Epidermal melanocyte (primary cell): ENCODE measurements around the gene STAC2.

Source experiments
- DNase-seq: peaks from one replicate; pipeline ENCODE4 v3.0.0; 2011; ENCODE audit warnings: low spot score; ENCODE audit not compliant: insufficient read length

Gene STAC2

GRCh38 chr17:39231591-39232551, 6.1 kb upstream of the STAC2 start:
- DNase-seq, result peak; percentile 76

GRCh38 chr17:39231091-39231561, 5.4 kb upstream of the STAC2 start:
- no peak for DNase-seq

GRCh38 chr17:39230361-39230760, 4.6 kb upstream of the STAC2 start:
- DNase-seq, result no peak

DNA sequence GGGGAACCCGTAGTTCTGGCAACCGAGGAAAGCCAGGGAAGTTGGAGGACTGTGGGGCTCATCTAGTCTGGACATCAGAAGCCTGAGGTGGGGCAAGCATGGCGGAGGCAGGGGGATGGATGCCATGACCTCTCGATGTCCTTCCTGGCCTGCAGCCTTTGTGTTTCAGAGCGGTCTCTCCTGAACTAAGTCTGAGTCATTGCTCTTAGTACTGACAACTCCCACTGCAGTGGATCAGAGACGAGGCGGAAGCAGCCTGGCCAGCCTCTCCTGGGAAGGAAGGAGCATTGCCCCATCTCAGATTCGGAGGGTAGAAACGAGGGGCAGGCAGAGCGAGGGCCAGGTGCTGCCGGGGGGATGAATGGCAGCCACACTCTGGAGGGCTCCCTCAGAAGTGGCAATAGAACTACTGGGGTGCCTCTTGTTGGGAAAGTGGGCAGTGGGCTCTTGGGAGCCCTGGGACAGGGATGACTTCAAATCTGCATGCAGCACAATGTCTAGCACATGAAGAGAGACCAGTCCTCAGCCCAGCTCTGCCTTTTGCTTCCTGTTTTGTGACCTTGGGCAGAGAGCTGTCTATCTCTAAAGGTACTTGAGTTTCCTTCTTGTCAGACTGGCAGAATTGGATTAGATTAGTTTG, 3.6 kb upstream of the STAC2 start:
- no peak for DNase-seq

GRCh38 chr17:39227364-39227919, 1.7 kb upstream of the STAC2 start:
- no peak for DNase-seq

DNA sequence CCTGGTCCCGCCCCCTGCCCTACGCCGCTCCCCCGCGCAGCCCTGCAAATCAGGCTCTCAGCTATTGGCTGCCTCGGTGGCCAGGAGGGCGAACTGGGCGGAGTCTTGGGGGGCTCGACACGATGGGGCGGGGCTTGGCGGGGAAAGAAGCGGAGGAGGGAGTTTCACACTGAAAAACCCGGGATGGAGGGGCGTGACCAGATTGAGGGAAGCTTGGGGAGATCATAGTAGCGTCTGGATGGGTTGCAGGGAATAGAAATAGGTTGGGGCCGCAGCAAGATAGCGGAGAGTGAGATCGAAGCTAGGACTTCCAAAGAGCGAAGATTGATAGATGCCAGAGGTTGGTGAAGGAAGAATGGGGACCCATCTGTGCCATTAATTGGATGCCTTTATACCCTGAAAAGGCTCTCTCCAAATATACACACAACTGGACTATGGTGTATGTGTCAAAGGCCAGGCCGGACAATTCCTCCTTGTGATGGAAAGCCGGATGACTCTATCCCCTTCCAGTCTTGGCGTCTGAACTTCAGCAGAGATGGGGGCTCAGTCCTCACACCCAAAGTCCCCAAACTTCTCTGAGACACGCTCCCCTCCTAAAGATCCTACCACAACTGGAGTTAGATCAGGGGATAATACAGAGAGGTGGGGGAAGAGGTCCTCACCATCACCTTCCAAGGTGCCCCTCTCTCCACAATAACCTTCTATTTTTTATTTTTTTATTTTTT, 376 bp upstream of the STAC2 start:
- DNase-seq, result peak; percentile 89

DNA sequence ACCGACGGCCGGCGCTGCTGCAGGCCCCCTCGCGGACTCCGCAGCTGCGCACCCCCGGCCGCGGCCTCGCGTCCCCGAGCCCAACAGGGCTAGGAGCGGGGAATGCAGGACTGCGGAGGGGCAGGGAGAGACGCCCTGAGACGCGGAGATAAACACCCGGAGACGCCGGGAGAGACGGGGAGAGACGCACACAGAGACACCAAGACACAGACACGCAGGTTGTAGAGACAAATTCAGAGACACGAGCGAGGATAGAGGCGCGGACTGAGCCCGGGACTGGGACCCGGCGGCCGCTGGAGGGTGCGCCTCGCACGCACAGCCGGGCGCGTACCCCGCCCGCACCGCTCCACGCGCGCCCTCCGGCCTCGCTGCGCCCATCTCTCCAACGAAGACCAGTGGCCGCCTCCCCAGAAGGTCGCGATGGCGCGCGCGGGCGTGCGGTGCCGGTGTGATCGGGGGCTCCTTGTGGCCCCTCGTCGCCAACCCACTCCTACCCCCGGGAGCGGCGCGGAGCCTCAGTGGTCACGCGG, 902 bp downstream of the STAC2 start:
- DNase-seq, result no peak

DNA sequence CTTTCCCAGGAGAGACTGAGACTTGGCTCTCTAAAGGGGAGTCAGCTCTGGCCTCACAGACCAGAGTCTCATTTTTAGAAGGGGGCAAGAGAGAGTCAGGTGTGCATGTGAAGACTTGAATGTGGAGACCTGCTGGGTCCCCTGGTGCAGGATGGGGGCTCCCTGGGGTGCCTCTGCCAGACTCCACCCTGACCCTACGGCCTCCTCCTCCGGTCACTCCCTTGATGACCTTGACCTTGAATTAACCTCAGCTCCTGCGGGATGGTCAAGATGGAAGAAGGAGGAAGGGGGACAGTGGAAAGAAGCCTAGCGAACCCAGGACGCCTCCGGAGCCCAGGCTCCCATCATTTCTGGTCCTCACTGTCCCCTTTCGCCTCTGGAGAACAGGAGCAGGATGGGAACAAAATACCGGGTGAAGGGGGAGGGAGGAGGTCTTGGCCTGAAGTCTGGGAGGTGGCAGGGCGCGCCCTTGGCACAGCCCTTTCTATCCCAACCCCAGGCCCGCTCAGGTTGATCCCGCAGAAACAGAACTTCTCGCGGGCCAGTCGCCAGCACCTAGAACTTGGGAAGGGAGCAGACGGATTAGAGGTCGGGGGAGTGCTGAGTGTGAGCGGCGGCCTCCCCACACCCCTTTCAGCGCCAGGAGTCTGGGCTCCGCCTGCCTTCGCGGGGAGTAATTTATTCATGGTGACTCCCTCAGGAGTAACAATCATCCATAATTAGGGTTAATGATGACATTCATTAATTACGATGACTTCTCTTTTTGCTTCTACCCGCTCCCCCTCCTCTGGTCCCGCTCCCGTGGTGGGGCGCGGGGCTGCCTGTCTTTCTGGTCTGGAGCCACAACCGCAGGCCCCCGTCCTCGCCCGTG, 1.6 kb downstream of the STAC2 start:
- no peak for DNase-seq

GRCh38 chr17:39222866-39223834, 2.6 kb downstream of the STAC2 start:
- no peak for DNase-seq

DNA sequence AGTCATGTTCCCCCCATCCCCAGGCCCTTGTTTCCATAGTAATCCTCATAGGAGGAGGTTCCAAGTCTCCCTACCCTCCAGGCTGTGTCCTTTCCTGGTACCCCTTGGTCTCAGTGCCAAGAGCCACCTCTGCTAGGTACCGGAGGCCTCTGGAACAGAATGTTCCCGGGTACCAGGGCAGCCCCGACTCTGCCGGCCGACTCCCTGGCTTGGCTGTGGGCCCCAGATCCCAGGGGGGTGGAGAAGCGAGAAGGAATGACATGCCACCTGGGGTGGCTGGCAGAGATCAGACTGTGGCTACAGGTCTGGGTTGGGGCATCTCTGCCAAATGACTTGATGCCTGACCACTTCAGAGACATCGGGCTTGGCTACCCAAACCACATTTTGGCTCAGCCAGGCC, 3.6 kb downstream of the STAC2 start:
- no peak for DNase-seq

DNA sequence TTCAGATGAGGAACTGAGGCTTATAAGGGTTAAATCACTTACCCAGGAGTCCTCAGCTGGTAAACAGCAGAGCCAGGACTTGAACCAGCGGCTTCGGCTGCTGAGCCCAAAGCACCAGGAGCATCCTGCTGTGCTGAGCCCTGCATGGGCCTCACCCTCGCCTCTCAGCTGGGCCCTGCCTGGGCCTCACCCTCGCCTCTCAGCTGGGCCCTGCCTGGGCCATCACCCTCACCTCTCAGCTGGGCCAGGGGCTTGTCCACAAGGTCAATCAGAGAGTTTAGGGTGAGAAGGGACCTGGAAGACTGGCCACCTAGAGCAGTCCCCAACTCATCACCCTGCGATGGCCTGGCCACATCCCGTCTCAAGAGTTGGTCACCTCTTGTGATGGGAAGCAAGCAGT, 4.2 kb downstream of the STAC2 start:
- no peak for DNase-seq

- no peak for DNase-seq
Observed at GRCh38 chr17:39219647-39220154, 6.0 kb downstream of the STAC2 start.

DNA sequence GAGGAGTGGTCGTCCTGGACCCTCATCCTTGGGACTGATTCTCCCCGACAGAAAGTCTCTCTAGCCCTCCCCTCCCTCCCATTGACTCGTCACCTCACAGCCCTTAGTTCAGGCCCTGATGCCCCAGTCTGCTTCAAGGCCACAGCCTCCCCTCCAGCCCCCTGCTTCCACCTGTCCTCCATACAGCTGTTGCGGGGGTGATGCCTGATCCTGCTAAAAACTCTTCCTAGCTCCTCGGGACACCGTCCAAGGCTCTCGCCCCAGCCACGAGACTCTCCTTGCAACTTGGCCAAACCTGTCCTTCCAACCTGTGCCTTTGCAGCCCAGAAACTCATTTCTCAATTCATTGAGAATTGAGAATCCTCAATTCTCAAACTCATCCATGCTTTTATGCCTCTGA, 6.8 kb downstream of the STAC2 start:
- DNase-seq, result no peak

GRCh38 chr17:39217734-39218369, 7.9 kb downstream of the STAC2 start:
- no peak for DNase-seq

DNA sequence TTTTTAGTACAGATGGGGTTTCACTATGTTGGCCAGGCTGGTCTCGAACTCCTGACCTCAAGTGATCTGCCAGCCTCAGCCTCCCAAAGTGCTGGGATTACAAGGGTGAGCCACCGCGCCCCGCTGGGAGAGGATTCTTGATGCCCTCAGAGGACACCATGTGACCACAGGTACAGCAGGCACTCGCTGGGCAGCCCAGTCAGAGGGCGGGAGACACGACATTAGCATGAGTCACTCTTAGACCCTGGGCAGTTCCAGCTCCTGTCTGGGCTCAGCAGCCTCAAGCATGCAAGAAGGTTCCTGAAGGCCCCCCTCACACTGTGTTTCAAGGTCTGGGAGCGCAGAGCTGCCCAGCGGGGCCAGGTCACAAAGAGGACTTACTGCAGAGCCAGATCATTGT, 11.9 kb downstream of the STAC2 start:
- no peak for DNase-seq

- no peak for DNase-seq
Observed at GRCh38 chr17:39212841-39213480, 12.8 kb downstream of the STAC2 start.

GRCh38 chr17:39212195-39212810, 13.4 kb downstream of the STAC2 start:
- no peak for DNase-seq

- no peak for DNase-seq
Observed at GRCh38 chr17:39210093-39210434, 15.7 kb downstream of the STAC2 start.
